SU-DHL-6 (cell line): ENCODE data around the gene WDR87.
A peak's percentile ranks its signal among the peaks of the same experiment; 100 is the strongest.

Source experiments
- H2AFZ ChIP-seq: fragments of 200-600 bp; sonication (generic); 2 replicates; pipeline ENCODE4 v1.6.1; 2014; ENCODE audit warnings: low read depth, mild to moderate bottlenecking, moderate library complexity, mixed read lengths, antibody characterized with exemption, low read length; ENCODE audit not compliant: severe bottlenecking
- H3F3A ChIP-seq: fragments of 200-600 bp; shearing (Covaris generic); 2 replicates; pipeline ENCODE4 v1.6.0; 2016; ENCODE audit warnings: antibody characterized with exemption, mild to moderate bottlenecking; ENCODE audit not compliant: insufficient read depth
- H3K27ac ChIP-seq: fragments of 200-600 bp; sonication (generic); 2 replicates; pipeline ENCODE4 v1.5.1; 2016; ENCODE audit warnings: low read depth, mild to moderate bottlenecking, low read length, moderate library complexity, mixed read lengths
- H3K27me3 ChIP-seq: fragments of 200-600 bp; sonication (generic), shearing (Covaris generic); 2 replicates; pipeline ENCODE4 v1.6.0; 2014; ENCODE audit warnings: mild to moderate bottlenecking, low read length
- H3K36me3 ChIP-seq: fragments of 200-600 bp; sonication (generic); 2 replicates; pipeline ENCODE4 v1.6.1; 2014; ENCODE audit warnings: mild to moderate bottlenecking, low read length, mixed read lengths
- H3K4me2 ChIP-seq: fragments of 300-600, 200-600 bp; shearing (Covaris generic), sonication (generic); 2 replicates; pipeline ENCODE4 v1.6.0; 2014; ENCODE audit warnings: low read length, low read depth, mild to moderate bottlenecking; ENCODE audit not compliant: poor library complexity, severe bottlenecking
- H3K4me3 ChIP-seq: fragments of 200-600 bp; sonication (generic); 2 replicates; pipeline ENCODE4 v1.5.1; 2014; ENCODE audit warnings: antibody characterized with exemption, low read length, mild to moderate bottlenecking, mixed read lengths; ENCODE audit not compliant: insufficient read depth, poor library complexity, severe bottlenecking
- H3K79me2 ChIP-seq: fragments of 200-600 bp; sonication (generic); 2 replicates; pipeline ENCODE4 v1.6.1; 2014; ENCODE audit warnings: mild to moderate bottlenecking, low read length, moderate library complexity; ENCODE audit not compliant: insufficient read depth
- H3K9ac ChIP-seq: fragments of 200-600 bp; sonication (generic); 2 replicates; pipeline ENCODE4 v1.7.0; 2014; ENCODE audit warnings: mild to moderate bottlenecking, low read length
- H3K9me2 ChIP-seq: fragments of 200-600 bp; sonication (generic); replicated peaks from 2 replicates; pipeline ENCODE4 v1.6.1; 2014; ENCODE audit warnings: low read length; ENCODE audit not compliant: insufficient read depth
- H3K9me3 ChIP-seq: fragments of 200-600 bp; sonication (generic); 2 replicates; pipeline ENCODE4 v1.6.1; 2014; ENCODE audit warnings: low read length, mixed read lengths; ENCODE audit not compliant: insufficient read depth
- H4K20me1 ChIP-seq: fragments of 200-600 bp; sonication (generic); 2 replicates; pipeline ENCODE4 v1.6.1; 2014; ENCODE audit warnings: low read depth, mild to moderate bottlenecking, antibody characterized with exemption, low read length, moderate library complexity, mixed read lengths
- CTCF ChIP-seq: fragments of 200-600 bp; sonication (generic); IDR thresholded peaks from one replicate; pipeline ENCODE4 v1.5.1; 2017; ENCODE audit warnings: antibody characterized with exemption, mild to moderate bottlenecking, low read length, moderate library complexity; ENCODE audit not compliant: insufficient read depth, poor library complexity, severe bottlenecking
- EZH2phosphoT487 ChIP-seq: fragments of 200-600 bp; sonication (generic), shearing (Covaris generic); conservative IDR thresholded peaks from 2 replicates; pipeline ENCODE4 v1.6.1; 2018; ENCODE audit warnings: mild to moderate bottlenecking, antibody characterized with exemption, low read length, moderate library complexity, mixed read lengths

WDR87 gene

GRCh38 chr19:37905946-37906868, at the start of gene WDR87:
Gene WDR87, minus strand, starts transcription at chr19:37906594. Its CDS starts 8,355 bp downstream, at chr19:37898239.
- Histone ChIP-seq H3K4me3 (peak within 1 kb of the TSS; percentile 88), H3K4me2 (peak within 1 kb of the TSS; percentile 97), H4K20me1 (no peaks in the 10 kb centered on the region), H3K36me3 (no peaks in the 10 kb centered on the region), H3K27ac (peak within 1 kb of the TSS; percentile 94), H3F3A (peaks cover 56% of the 10 kb centered on the region), H2AFZ (peak within 1 kb of the TSS; percentile 78), H3K27me3 (no peaks in the 10 kb centered on the region), H3K9me3 (no peaks in the 10 kb centered on the region), H3K9me2 (no peaks in the 10 kb centered on the region), H3K79me2 (peaks cover 43% of the 10 kb centered on the region), H3K9ac (peak within 1 kb of the TSS; percentile 93)
- TF ChIP-seq EZH2phosphoT487 (no peak), CTCF (no peak)

- Histone ChIP-seq H3K4me2 (no peak overlapping the region), H3K79me2 (peaks cover 99% of the 10 kb centered on the region), H4K20me1 (no peaks in the 10 kb centered on the region), H3K4me3 (no peak overlapping the region), H2AFZ (no peak overlapping the region), H3K27me3 (no peaks in the 10 kb centered on the region), H3F3A (peaks cover 67% of the 10 kb centered on the region), H3K9ac (no peak overlapping the region), H3K9me3 (peaks cover 5% of the 10 kb centered on the region; the same call in 1 of the 2 replicates), H3K36me3 (peaks cover 14% of the 10 kb centered on the region), H3K27ac (peak overlapping the region; percentile 35; the same call in 1 of the 2 replicates), H3K9me2 (no peaks in the 10 kb centered on the region)
- TF ChIP-seq EZH2phosphoT487 (no peak), CTCF (no peak)
Measured at GRCh38 chr19:37955986-37956385, 49.6 kb upstream of the WDR87 start.

GRCh38 chr19:37954421-37954874, 48.1 kb upstream of the WDR87 start:
- Histone ChIP-seq H3K9me3 (0 out of 2 replicates have a peak, but pooled peaks cover 4% of the 10 kb centered on the region), H3K9ac (peak overlapping the region; percentile 34), H4K20me1 (no peaks in the 10 kb centered on the region), H2AFZ (no peak overlapping the region), H3K27ac (peak overlapping the region; percentile 86), H3K27me3 (no peaks in the 10 kb centered on the region), H3K79me2 (peaks cover 99% of the 10 kb centered on the region), H3K36me3 (peaks cover 14% of the 10 kb centered on the region), H3K9me2 (no peaks in the 10 kb centered on the region), H3K4me3 (no peak overlapping the region), H3F3A (peaks cover 60% of the 10 kb centered on the region), H3K4me2 (peak overlapping the region; percentile 43)
- TF ChIP-seq EZH2phosphoT487 (no peak), CTCF (no peak)
